GM18907 (cell line): ENCODE measurements around the gene ADRA1B.
"Not testable (repeated sequence)": the region's sequence is repeated elsewhere in the genome, so short reads cannot be mapped to it uniquely, and the experiment has no call there.

Experiments
- ATAC-seq: cut with Tn5 transposase; IDR thresholded peaks from one replicate; pipeline ENCODE4 v1.9.1; 2021; ENCODE audit warnings: mild to moderate bottlenecking, moderate library complexity; ENCODE audit not compliant: unreplicated experiment

The ADRA1B gene

GRCh38 chr5:160009591-160009989 lies 93.3 kb downstream of the ADRA1B start:
- peak; percentile 5 for ATAC-seq

DNA sequence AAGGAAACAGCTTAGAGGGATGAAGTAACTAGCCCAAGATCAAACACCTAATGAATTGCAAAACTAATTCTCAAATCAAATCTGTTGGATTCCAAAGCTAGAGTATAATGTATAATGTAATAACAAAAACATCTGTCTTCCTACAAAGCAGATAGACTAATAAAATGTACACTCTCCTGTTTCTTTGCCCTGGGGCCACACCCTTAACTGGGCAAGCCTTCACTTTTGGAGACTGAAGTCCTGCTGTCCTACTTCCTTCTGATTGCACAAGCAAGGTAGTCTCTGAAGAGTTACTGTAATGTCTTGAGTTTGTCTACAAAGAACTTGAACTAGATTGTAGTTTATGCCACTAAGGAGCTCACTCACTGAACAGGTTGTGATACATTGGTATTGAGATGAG lies 95.2 kb downstream of the ADRA1B start:
- ATAC-seq = no peak

DNA sequence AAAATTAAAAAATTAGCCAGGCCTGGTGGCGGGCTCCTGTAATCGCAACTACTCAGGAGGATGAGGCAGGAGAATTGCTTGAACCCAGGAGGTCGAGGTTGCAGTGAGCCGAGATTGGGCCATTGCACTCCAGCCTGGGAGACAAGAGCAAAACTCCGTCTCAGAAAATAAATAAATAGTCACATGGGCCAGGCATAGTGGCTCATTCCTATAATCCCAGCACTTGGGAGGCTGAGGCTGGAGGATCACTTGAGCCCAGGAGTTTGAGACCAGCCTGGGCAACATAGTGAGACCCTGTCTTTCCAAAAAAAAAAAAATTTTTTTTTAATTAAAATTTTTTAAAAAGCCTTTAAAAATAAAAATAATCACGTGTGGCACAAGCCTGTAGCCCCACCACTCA lies 97.9 kb downstream of the ADRA1B start:
- ATAC-seq = not testable (repeated sequence)

- no peak for ATAC-seq
These were observed 102.8 kb downstream of the ADRA1B start for GRCh38 chr5:160018945-160019625.

DNA sequence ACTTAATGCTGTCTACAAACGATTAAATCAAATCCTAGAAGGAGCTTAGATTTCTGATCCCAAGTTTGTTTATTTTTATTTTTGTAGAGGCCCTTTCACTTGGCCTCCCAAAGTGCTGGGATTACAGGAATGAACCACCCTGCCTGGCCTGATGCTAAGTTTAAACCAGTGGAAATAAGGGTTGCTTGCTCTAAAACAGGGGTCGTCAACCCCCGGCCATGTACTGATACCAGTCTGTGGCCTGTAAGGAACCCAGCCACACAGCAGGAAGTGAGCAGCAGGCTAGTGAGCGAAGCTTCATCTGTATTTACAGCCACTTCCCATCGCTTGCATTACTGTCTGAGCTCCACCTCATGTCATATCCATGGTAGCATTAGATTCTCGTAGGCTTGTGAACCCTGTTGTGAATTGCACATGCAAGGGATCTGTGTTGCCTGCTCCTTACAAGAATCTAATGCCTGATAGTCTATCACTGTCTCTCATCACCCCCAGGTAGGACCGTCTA lies 104.0 kb downstream of the ADRA1B start:
- ATAC-seq = no peak

GRCh38 chr5:160020964-160021363 lies 104.7 kb downstream of the ADRA1B start:
- ATAC-seq = no peak

GRCh38 chr5:160021831-160022446 lies 105.7 kb downstream of the ADRA1B start:
- peak; percentile 92 for ATAC-seq
